Activated CD8-positive, alpha-beta memory T cell treated with anti-CD3 and anti-CD28 coated beads, Interleukin-2, amount 50 U/mL, for 1 hour (primary cell): Measurements from ENCODE around the gene SASH3.

Source experiments
- DNase-seq: peaks from one replicate; pipeline ENCODE4 v3.0.0-alpha.2; 2020; ENCODE audit errors: extremely low read depth

SASH3 gene

DNA sequence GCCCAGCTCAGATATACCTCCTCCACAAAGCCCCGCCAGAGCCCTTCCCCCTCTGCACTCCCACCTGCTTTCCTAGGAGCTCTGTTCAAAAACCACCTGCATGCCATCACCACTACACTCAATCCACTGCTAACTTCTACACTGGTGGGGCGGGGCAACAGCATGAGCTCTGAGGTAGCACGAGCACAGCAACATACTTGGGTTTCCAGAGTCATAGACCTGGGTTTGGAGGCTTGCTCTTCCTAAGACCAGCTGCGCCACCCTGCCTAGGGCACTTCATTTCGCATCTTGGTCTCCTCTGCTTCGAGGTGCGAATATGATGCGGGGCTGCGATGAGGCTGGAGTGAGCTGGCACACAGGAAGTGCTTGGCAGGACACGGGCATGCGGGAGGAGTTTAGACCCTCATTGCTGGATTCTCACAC lies 3.6 kb downstream of the SASH3 start:
- DNase-seq: no peak

DNA sequence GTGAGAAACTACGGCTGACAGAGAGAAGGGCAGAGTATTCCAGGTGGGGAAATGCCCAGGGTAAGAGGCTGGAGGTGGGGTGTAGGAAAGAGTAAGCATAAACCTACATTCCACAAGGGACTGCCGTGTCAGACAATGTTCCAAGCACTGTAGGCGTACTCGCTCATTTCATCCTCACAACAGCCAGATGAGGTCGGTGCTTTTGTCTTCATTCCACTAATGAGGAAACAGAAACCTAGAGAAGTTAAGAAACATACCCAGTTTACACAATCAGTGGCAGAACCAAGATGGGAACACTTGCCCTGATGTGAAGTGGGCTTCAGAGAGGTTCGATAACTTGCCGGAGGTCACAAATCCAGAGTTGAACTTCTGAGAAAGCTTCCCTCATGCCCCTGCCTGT lies 4.6 kb downstream of the SASH3 start:
- no peak for DNase-seq

DNA sequence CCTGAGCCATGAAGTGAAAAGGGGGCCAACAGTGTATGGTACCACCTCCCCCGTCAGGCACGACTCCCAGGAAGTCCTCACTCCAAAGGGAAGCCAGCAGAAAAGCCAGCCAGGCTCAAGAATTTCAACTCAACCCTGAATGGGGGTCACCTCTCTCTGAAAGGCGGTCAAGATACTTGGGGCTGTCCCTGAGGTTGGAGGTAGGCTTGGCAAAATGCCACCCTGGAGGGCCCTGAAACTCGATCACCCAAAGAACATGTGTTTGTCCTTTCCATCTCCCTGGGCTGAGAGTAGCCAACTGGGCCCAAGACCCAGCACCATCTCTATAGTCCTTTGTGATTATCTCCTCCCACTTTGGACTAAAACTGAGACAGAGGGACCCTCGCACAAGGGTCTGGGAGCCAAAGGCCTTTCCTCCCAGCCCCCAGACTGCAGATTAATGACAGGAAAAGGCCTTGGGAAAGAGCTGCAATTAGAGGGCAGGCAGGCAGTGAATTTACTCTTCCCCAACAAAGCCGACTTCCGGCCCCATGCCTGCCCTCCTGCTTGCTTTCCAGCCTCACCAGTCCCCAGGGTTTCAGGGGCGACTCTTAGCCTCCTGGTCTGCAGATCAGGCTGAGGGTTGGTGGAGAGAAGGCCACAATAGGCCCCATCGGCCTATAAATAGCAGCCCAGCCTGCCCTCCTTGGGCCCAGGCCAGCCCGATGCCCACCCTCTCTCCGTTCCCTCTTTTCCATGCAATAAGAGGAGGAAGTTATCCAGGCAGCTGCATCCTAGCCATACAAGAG lies 5.6 kb downstream of the SASH3 start:
- DNase-seq: no peak

DNA sequence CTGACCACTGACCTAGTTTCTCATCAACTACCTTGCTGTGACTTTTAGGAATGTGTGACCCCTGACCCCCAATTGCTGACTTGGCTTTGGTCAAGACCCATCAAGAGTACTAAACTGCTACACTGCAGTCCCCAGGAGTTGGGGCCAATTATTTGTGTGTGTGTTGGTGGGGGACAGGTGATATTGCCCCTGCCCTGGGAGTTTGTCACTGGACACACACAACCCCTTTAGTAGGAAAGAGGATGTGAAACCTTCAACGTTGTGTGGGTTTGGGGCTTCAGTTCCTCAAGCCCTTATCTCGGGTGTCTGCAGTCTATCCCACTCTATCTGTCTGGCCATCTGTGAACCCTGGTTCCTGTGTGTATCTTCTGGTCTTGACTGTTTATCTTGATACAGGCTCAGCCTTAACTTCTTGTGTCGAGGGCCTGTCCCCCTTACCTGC lies 6.5 kb downstream of the SASH3 start:
- DNase-seq: no peak

DNA sequence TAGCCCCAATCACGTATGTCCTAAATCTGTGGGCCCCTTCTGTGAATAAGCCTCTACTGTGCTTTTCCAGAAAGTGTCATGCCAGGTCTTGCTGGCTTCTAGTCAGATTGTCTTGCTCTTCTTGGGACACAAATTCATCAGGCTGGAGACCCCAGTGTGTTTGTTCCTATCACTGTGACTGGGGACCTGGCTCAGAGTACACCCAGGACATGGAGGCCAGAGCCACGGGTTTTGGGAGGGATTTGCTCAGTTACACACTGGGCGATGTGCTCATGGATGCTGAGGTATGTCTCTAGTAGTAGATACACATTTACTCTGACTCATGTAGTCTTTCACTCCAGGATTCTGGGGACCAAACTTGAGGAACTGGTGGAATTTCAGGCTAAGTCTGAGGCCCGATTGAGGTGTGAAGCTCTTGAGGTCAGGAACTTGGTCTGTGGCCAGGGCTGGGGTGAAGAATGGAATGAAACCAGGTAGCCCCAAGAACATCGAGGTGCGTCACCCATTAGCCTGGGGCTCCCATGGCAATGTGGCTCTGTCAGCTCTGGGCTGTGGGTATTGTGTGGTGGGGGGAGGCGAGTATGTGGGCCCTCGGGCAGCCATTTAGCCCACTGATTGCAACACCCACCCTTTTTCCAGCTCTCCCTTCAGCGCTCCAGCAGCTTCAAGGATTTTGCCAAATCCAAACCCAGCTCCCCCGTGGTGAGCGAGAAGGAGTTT lies 7.7 kb downstream of the SASH3 start:
- DNase-seq: no peak

DNA sequence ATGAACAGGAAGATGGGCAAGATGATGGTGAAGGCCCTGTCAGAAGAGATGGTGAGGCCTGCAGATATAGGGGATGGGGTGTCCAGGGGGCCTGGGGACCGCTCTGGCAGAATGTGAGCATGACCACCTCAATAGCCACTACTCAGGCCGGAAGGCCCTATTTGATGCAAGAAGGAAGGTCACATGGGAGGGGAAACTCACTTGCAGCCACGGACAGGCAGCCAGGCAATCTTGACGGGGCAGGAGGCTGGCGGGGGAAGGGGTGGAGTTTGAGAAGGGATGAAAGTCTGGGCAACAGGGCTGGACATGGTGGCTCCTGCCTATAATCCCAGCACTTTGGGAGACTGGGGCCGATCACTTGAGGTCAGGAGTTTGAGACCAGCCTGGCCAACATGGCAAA lies 8.8 kb downstream of the SASH3 start:
- DNase-seq: no peak

DNA sequence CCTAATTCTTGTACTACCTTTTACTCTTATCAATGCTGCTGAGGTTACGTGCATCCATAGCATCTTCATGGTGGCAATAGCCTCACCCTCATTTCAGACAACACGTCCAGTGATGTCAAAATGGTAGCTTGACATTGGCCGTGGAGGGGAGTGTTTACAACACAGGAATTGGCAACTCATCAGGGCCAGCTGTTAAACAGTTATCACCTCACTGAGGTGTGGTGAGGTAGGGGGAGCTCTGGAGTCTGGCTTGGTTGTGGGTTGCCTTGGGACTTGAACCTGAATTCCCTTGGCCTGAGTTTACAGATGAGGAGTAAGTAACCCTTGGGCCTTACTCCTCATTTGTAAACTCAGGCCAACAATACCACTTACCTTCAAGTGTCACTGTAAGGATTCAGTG lies 10.4 kb downstream of the SASH3 start:
- no peak for DNase-seq

DNA sequence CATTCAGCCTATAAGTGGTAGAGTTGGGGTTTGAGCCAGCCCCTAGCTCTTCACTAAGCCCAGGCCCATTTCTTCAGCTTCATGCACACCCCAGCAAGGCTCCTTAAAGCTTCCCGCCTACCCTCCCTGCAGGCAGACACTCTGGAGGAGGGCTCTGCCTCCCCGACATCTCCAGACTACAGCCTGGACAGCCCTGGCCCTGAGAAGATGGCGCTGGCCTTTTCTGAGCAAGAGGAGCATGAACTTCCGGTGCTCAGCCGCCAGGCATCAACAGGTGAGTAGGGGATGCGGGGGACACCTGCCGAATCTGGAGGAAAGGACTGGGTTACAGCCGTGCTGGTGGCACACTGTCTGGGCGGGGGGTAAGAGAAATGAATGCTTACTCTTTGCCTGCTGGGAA lies 11.1 kb downstream of the SASH3 start:
- DNase-seq: no peak

DNA sequence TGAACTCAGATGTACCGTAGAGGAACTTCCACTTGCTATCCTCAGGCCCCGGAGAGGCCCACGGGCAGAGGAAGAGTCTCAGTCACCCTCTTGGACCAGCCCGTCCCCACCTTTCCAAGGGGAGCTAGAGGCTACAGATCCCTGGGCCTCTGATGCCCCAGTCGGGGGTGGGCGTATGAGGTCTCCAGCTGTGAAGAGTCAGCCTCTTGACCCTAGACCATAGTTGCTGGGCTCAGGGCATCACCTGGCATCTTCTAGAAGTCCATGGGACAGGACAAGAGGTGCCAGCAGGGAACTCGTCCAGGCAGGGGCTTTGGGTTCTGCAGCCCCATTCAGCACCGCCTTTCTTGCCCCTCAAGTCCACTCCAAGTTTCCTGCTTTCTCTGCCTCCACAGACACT lies 11.6 kb downstream of the SASH3 start:
- DNase-seq: no peak

DNA sequence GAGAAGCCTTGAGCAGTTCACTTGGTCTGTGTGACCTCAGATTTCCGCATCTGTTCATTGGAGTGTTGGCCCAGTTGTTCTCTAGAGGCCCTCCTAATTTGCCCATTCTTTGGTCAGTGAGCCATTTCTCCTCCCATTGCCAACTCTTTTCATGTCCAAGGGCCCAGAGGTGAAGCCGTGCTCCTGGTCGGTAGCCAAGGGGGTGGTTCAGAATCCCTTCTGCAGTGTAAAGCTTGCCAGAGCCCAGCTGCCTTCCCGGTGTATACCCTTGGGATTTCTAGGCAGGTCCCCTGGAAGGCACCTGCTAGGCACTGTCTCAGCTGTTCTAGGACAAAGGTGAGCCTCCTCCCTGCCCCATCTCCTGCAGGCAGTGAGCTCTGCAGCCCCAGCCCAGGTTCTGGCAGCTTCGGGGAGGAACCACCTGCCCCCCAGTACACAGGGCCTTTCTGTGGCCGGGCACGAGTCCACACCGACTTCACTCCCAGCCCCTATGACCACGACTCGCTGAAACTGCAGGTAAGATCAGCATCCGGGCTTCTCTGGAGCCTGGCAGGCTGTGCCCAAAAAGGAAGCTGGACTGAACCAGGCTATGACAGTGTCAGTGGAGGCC lies 12.3 kb downstream of the SASH3 start:
- DNase-seq: no peak

DNA sequence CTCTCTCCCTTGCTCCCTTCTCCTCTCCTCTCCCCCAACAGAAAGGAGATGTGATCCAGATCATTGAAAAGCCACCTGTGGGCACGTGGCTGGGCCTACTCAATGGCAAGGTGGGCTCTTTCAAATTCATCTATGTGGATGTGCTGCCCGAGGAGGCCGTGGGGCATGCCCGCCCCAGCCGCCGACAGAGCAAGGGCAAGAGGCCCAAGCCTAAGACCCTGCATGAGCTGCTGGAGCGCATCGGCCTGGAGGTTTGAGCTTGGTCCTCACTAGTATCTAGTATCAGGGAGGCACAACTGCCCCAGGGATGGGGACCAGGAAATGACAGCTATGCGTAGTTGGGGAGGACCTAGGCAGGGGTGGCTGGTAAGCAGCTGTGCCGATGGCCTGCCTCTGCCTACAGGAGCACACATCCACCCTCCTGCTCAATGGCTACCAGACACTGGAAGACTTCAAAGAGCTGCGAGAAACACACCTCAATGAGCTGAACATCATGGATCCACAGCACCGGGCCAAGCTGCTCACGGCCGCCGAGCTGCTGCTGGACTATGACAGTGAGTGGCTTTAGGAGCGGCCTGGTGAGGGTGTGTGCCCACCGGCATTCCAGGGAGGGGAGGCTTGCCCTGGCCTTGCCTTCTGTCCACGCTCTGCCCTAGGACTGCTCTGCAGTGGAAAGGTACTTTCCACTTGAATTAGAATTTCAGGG lies 13.0 kb downstream of the SASH3 start:
- DNase-seq: no peak

DNA sequence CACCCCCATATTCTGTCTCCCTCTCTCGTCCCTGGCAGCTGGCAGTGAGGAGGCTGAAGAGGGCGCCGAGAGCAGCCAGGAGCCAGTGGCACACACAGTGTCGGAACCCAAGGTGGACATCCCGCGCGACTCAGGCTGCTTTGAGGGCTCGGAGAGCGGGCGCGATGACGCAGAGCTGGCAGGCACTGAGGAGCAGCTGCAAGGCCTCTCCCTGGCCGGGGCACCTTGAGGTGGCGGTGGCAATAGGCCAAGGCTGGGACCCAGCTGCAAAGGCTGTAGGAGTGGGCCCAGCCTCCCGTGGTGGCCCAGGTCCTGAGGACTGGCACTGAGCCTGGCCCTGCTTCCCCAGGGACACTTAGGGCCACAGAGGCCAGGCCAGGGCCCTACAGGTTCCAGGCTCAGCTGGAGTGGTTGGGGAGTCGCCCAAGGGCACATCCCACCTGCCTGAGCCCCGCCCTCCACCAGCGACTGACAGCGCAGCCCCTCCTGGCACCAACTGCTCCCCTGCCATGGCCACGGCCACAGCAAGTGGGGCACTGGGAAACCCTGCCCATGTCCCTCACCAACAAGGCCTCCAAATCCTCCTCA lies 13.9 kb downstream of the SASH3 start:
- no peak for DNase-seq

DNA sequence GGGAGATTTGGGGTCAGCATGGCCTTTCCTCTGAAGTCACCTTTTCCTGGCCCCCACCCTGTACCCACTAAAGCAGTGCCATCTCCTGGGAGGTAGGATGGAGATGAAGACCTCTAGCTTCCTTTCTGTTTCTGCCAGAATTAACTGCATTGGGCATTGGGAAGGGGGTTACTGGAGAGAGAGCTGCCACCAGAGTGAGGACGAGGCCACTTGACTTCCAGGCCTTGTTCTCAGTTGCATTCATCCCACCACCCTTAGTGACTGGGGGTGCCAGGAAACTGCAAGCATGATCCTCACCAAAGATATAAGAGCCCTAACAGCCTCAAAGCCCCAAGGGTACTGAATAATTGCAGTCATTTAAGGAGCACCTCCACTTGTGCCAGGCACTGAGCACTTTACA lies 15.8 kb downstream of the SASH3 start:
- DNase-seq: no peak

DNA sequence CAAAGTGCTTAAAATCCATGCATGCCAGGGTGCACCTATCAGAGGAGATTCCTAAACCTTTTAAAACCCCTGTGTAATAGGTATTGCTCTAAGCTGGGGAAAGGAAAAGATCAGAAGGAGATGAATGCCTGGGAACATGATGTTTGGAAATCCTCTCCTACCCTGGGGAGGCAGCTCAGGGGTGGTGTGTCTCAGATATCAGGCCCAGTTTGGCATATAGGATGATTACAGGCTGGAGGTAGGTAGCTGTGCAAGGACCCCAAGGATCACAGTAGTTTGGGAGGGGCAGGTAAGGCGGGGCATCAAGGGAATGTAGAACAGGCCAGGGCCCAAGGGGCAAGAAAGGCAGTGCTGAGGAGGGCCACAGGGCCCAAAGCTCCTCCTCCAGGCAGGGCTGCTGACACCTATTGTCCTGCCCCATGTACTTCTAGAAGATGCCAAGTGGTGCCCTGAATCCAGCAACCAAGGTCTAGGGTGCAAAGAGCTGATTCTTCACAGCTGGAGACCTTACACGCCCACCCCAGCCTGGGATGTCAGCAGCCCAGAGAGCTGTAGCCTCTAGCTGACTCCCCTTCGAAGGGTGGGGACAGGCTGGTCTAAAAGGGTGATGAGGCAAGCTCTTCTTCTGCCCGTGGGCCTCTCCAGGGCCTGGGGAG lies 17.6 kb downstream of the SASH3 start:
- DNase-seq: no peak

DNA sequence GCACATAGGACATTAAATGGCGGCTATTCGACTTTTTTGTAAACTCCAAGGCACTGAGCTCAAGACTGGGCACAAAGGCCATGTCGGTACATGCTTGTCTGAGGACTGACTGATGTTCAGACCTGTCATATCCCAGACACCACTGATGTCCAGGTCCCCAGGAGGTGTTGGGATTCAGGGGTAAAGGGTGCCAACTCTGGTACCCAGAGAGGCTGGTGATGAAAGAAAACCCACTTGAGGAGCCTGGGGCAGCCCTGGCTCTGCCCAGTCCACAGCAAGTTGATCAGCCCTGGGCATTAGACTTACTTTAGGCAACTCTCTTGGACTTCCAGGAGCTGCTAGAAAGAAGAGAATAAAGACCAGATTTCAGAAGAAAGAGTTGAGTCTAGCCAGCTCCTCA lies 18.7 kb downstream of the SASH3 start:
- DNase-seq: no peak

DNA sequence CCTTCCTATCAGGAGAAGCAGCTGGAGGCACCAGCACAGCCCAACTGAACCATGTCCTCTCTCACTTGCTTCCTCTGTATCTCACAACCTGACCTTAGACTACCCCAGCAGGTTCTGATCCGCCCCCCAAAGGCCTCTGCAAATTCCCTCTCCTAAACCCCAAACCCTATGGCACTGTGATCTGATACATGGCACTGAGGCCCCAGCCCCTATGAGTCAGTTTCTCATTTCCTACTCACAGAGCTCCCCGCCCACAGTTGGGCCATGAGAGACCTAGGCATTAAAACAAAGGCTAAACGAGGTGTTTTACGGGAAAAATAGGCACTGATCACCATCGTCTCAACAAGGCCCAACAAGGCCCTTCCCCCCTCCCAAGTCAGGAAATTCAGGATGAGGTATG lies 19.1 kb downstream of the SASH3 start:
- no peak for DNase-seq

DNA sequence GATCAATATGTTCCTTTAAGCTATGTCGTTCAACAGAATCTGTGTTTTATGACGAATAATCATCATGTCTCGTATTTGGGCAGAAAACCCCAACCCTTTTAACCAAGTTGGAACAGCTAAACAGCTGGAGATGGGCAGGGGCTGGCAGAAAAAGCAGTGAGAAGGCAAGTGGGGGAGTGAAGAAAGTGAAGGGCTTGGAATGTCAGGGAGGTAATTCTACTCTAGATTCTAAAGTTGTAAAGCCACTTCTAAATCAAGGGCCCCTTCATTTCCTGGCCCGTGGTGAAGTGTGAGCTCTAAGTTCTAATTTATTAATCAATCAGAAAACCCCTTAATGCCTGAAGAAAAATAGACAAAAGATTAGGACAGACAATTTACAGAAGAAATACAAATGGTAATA lies 20.4 kb downstream of the SASH3 start:
- DNase-seq: no peak

DNA sequence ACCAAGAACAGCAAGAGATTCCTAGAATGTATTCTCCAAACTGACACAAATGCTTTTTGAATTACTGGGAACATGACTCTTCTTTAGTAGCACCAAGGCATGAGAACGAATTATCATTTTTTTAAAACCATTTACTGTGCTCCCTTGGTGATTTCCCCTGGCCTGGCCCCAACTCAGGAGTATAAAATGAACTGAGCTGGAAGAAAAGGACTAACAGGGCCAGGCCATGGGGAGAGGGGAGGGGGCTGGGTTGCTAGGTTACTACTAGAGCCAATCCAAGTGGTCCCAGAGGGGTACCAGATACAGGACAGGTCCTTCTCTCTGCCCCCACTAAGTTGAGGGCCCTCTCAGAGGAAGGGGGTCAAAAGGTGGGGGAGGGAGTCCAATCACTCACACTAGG lies 23.1 kb downstream of the SASH3 start:
- no peak for DNase-seq

DNA sequence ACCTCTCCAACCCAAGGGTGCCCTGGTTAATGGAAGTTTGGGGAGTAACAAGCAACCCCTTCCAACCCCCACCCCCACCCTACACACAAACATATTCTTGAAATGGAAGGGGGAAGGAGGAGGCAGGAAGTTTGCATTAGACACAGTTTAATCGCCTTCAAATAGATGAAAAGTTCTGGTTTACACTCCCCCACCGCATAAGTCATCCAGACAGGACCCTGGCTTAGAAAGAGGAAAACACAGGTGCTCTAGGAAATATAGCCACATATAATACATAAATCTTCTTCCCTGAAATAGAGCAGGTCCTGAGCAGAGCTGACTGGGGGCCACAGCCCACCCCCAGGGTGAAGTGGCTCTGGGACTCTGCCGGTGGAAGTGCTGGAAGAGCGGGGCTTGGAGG lies 25.1 kb downstream of the SASH3 start:
- DNase-seq: no peak

DNA sequence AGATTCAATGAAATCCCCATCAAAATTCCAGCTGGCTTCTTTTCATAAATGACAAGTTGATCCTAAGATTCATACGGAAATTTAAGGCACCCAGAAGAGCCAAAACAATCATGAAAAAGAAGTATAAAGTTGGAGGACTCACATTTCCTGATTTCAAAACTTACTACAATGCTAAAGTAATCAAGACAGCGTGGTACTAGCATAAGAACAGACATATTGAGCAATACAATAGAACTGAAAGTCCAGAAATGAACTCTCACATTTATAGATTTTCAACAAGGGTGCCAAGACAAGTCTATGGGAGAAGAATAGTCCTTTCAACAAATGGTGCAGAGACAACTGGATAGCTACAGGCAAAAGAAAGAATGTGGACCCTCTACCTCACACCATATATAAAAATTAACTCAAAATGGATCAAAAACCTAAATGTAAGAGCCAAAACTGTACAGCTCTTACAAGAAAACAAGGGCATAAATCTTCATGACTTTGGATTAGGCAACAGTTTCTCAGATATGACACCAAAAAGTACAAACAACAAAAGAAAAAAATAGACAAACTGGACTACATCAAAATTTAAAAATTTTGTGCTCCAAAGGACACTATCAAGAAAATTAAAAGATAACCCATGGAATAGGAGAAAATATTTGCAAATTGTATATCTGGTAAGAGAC lies 28.5 kb downstream of the SASH3 start:
- DNase-seq: no peak
